Measurements from ENCODE around the gene PHF14. TPM values are rescaled to one million over a fixed set of nuclear protein-coding genes. Genes with fewer than 3 reads are reported as not detected.

PHF14 gene
- total RNA-seq, 1 donor from 2014 or later: 70.3 TPM

DNA sequence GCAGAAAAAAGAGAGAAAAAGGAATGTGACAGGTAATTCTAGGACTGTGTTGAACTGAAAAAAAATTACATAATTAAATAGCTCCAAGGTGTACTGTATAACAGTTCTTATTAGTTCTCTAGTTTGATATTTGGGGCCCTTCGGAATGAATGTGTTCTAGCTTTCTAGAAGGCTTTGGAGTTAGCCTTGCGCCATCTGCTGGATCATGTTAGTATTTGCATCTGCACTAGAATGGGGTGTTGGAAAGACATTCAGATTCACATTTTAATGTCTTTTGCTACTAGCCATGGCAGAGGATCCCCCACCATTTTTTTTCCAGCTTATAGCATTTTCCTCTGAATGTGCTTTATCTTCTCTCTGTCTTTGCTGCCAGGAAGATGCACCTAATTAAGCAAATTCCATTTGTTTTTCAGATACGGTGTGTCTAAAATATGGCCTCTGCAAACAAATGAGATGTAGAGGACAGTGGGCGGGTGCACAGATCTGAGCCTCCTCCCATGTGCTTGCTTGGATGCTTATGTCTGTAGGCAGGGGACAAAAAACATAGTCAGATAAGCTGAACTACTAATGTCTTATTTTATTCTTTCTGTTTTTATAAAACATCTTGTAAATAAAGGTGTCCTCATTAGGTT lies 238.5 kb downstream of the PHF14 start:
- peak; percentile 56 for DNase-seq

DNA sequence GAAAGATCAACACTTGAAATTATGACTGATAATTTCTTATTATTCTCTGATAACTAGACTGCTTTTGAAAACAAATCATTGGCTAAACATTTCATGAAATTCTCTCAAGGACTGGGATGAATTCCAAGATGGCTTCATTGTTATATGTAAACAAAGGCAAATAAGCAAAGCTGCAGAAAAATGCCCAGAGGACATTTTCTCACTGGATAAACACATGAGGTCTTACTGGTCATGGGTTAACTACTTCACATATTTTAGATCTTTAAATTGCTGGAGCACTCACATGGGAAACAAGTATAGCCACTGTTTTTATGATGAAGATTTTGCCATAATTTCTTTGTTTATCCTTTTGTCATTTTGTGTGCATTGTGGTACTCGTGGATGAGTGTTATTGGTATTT lies 239.1 kb downstream of the PHF14 start:
- no peak for DNase-seq

DNA sequence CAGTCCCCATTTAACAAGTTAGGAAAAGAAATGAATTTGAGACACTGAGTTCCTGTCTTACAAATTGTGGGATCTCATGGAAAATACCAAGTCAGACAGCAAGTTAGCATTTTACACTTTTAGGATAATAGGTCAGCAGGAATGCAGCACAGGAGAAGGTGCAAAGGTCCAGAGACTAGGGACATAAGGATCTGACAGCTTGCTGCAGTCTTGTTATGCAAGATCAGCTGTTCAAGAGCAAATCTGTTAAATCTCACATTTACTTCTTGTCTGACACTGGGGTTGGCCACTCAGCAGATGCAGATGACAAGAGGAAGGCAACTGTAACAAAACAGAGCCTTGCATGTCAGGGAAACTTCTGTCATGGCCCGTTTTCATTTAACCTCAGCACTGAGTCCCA lies 239.6 kb downstream of the PHF14 start:
- DNase-seq: no peak

DNA sequence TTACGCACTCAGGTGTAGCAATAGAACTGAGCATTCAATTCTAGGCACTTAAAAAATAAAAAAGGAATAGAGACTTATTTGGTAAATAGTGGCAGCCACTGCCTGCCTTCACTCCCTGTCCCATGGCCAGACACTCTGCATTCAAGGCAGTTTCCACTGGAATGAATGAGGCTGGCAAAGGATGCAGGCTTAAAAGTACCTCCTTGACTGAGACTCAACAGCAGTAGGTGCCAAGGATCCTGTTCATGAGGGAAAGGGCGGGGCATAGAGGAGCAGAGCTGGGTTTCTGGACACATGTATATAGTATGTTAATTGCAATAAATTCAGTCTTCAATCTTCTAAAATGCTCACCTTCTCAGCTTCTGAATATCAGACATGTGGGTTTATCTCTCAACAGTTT lies 242.6 kb downstream of the PHF14 start:
- no peak for DNase-seq

DNA sequence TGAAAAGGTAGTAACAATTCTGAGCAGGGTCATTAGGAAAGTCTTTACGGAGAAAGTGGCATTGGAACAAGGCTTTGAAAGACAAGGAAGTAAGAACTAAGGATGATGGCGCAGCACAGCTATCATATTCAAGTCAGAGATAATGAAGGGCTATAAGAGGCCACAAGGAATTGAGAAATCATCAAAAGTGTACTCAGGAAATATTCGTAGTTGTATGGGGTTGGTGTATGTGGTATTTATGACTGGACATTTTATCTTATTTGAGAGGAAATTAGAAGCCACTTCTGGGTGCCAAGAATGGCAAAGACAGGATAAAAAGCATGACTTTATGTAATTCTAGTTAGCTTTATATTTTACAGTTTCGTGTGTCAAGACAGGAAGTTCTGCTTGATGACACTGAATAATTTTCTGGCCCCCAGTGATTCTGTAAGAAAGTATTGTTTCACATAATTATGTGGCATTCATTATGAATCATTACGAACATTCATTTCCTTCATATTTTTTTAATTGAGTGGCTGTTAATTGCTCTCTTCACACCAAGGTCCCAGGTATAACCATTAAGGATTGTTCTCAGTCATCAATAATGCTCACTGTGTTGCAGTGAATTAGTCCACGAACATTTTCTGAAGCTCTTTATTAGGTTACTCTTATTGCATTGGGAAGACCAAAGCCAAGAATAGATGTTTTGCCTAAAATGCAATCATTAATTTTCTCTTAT lies 244.3 kb downstream of the PHF14 start:
- no peak for DNase-seq
